HepG2 (cell line): ENCODE results near the gene ICAM2. TPM values are rescaled to one million over a fixed set of nuclear protein-coding genes. Genes with fewer than 3 reads are reported as not detected.

ENCODE experiments used
- ATAC-seq: fragments of 200-7000 bp; cut with Tn5 transposase; 3 replicates; pipeline ENCODE4 v1.9.1; 2020; ENCODE audit warnings: mild to moderate bottlenecking, moderate library complexity
- BruUV-seq: library from RNA; stranded (reverse); fragments of 400-500 nt; replicated peaks from 2 replicates; lab custom pipeline; 2021; lab: Mats Ljungman, UMichigan
- CTCF ChIA-PET: fragments of 300-600 bp; formaldehyde crosslinking; extraction: SDS; loops from one replicate; lab custom pipeline; 2021; ENCODE audit warnings: low total read pairs, inconsistent platforms, low intra/inter-chr PET ratio; lab: Yijun Ruan, JAX
- POLR2A ChIA-PET: fragments of 350-600 bp; sonication (Branson Sonifier 250); formaldehyde crosslinking; loops from one replicate; lab custom pipeline; 2020; ENCODE audit warnings: antibody characterized with exemption, inconsistent platforms; lab: Yijun Ruan, JAX
- DNase-seq: peaks from one replicate; pipeline ENCODE4 v3.0.0-alpha.2; 2015; ENCODE audit warnings: low spot score
- FAIRE-seq: peaks from 3 replicates; lab custom pipeline; 2011; peaks lifted over from hg19 to GRCh38; lab: Jason Lieb, UNC
- H2AFZ ChIP-seq: one replicate; pipeline ENCODE4 v1.6.1; 2011; ENCODE audit warnings: low read length, inconsistent platforms
- H3K27ac ChIP-seq: fragments of 300-600 bp; 3 replicates; pipeline ENCODE4 v1.8.0; 2011; ENCODE audit warnings: mixed run types, mild to moderate bottlenecking, mixed read lengths, low read length, inconsistent platforms; ENCODE audit not compliant: insufficient read depth; ENCODE audit errors: extremely low read length
- H3K27me3 ChIP-seq, 2 experiments: fragments of 200-600 bp in 1 of 2; 2 replicates in 1 of 2; 3 replicates in 1 of 2; pipeline versions ENCODE4 v1.6.0 to v1.8.0; 2011; ENCODE audit warnings: low read length in 2 of 2, mild to moderate bottlenecking in 2 of 2, moderate library complexity in 2 of 2, inconsistent platforms in 1 of 2; ENCODE audit not compliant: insufficient read depth in 2 of 2, control insufficient read depth in 1 of 2
- H3K36me3 ChIP-seq, 2 experiments: fragments of 200-600 bp in 1 of 2; replicated peaks in 1 of 2; 2 replicates in 1 of 2; 3 replicates in 1 of 2; pipeline versions ENCODE4 v1.5.1 to v1.8.0; 2011; ENCODE audit warnings: low read length in 2 of 2, inconsistent platforms in 1 of 2; ENCODE audit not compliant: insufficient read depth in 2 of 2, control insufficient read depth in 1 of 2
- H3K4me1 ChIP-seq: 2 replicates; pipeline ENCODE4 v1.5.1; 2012; ENCODE audit warnings: low read length, inconsistent platforms; ENCODE audit not compliant: insufficient read depth
- H3K4me2 ChIP-seq: 2 replicates; pipeline ENCODE4 v1.6.0; 2011; ENCODE audit warnings: low read depth, low read length, inconsistent platforms
- H3K4me3 ChIP-seq, 3 experiments: fragments of 200-600 bp in 1 of 3; sonication (generic), shearing (Covaris generic) in 1 of 3; replicated peaks in 1 of 3; 2 replicates each; pipeline ENCODE4 v1.5.1; 2011 to 2016; ENCODE audit warnings: low read length in 3 of 3, inconsistent platforms in 2 of 3, low read depth in 2 of 3, mild to moderate bottlenecking in 2 of 3, control low read depth in 1 of 3, mixed read lengths in 1 of 3; ENCODE audit not compliant: insufficient read depth in 1 of 3
- H3K79me2 ChIP-seq: one replicate; pipeline ENCODE4 v1.6.1; 2011; ENCODE audit warnings: low read length, inconsistent platforms; ENCODE audit not compliant: insufficient read depth
- H3K9ac ChIP-seq: 2 replicates; pipeline ENCODE4 v1.6.0; 2011; ENCODE audit warnings: mild to moderate bottlenecking, low read depth, low read length, inconsistent platforms; ENCODE audit not compliant: insufficient read depth
- H3K9me3 ChIP-seq: 2 replicates; pipeline ENCODE4 v1.5.1; 2012; ENCODE audit warnings: mild to moderate bottlenecking, low read length
- H4K20me1 ChIP-seq: 2 replicates; pipeline ENCODE4 v1.6.0; 2011; ENCODE audit warnings: inconsistent platforms, mild to moderate bottlenecking, low read length, moderate library complexity; ENCODE audit not compliant: insufficient read depth
- BHLHE40 ChIP-seq: IDR thresholded peaks from 2 replicates; pipeline ENCODE4 v1.6.1; 2011; ENCODE audit warnings: low read length, improper control_type of control experiment
- CEBPB ChIP-seq: IDR thresholded peaks from 2 replicates; pipeline ENCODE4 v1.6.1; 2011; ENCODE audit warnings: low read depth, low read length, improper control_type of control experiment, borderline replicate concordance
- KAT8 ChIP-seq: IDR thresholded peaks from 2 replicates; pipeline ENCODE4 v1.6.1; 2016; ENCODE audit warnings: missing genetic modification reagents, missing compliant biosample characterization
- MAZ ChIP-seq, 2 experiments: sonication (generic) in 1 of 2; formaldehyde crosslinking in 1 of 2; IDR thresholded peaks; 2 replicates each; pipeline versions ENCODE4 v1.5.0 to v1.6.1; 2012 to 2020; ENCODE audit warnings: low read depth in 2 of 2, mild to moderate bottlenecking in 2 of 2, borderline replicate concordance in 1 of 2, improper control_type of control experiment in 1 of 2, low read length in 1 of 2, missing genetic modification reagents in 1 of 2, moderate library complexity in 1 of 2
- MBD4 ChIP-seq: IDR thresholded peaks from 2 replicates; pipeline ENCODE4 v1.6.1; 2012; ENCODE audit warnings: low read length, inconsistent platforms, borderline replicate concordance
- THAP11 ChIP-seq: IDR thresholded peaks from 2 replicates; pipeline ENCODE4 v1.6.1; 2016; ENCODE audit warnings: missing biosample characterization, missing genetic modification reagents
- ZBTB33 ChIP-seq: sonication (generic); formaldehyde crosslinking; IDR thresholded peaks from 2 replicates; pipeline ENCODE4 v1.4.0; 2020; ENCODE audit warnings: missing genetic modification reagents
- ZNF225 ChIP-seq: sonication (generic); formaldehyde crosslinking; IDR thresholded peaks from 2 replicates; pipeline ENCODE4 v1.4.0; 2020; ENCODE audit warnings: mild to moderate bottlenecking, missing genetic modification reagents
- ZNF350 ChIP-seq: sonication (generic); formaldehyde crosslinking; IDR thresholded peaks from 2 replicates; pipeline ENCODE4 v1.4.0; 2020; ENCODE audit warnings: mild to moderate bottlenecking, low read depth, missing genetic modification reagents, borderline replicate concordance
- ZNF543 ChIP-seq: sonication (generic); formaldehyde crosslinking; IDR thresholded peaks from 2 replicates; pipeline ENCODE4 v1.4.0; 2020; ENCODE audit warnings: mild to moderate bottlenecking, missing genetic modification reagents
- whole genome bisulfite sequencing: methylation state at CpG from one replicate; pipeline ENCODE4 v1.1.6; 2017; ENCODE audit warnings: low lambda C conversion rate; 5-methylcytosine and 5-hydroxymethylcytosine counted together
- in situ Hi-C: cut with HindIII; loops from 2 replicates; pipeline ENCODE4 v1.10.0; 2017; ENCODE audit warnings: low pct_unique_long_range_greater_than_20kb; ENCODE audit not compliant: extremely low pct_ligation_motif_present
- intact Hi-C: fragments of 100-400 bp; cut with micrococcal nuclease; formaldehyde crosslinking; loops from one replicate; pipeline ENCODE4 v1.10.0; 2022; ENCODE audit not compliant: unreplicated experiment
- polyA plus RNA-seq, 8 experiments: library from polyadenylated mRNA; depleted of rRNA in 3 of 8; stranded (reverse) in 7 of 8; unstranded in 1 of 8; fragments of >200 nt; fragmentation: Illumina TruSeq in 4 of 8; extraction: Trizol in 4 of 8; gene quantifications; 2 replicates each; pipeline versions ENCODE4 v1.2.1 to v1.2.3, GENCODE V29; 2011 to 2016; ENCODE audit warnings: low read depth in 4 of 8, missing spikeins in 1 of 8, mixed read lengths in 1 of 8; ENCODE audit not compliant: insufficient read depth in 1 of 8
- total RNA-seq, 5 experiments: library from RNA; depleted of rRNA; stranded (reverse); fragments of >200 nt; fragmentation: Illumina TruSeq; extraction: Trizol; gene quantifications; 2 replicates each; pipeline ENCODE4 v1.2.3, GENCODE V29; 2016; ENCODE audit warnings: low read depth in 1 of 5

ICAM2 gene
- total and polyA plus RNA-seq, 2 of the 13 experiments (the other 11 are each of a cell fraction or from before 2014, with no cell fraction given): 10.9 to 20.8 TPM

- H3K36me3 ChIP-seq: no peaks in the 10 kb centered on the region
- ChIA-PET POLR2A (interaction anchor here (0.7 to 1.6 kb wide), 6 partner anchors 11 to 411 kb away, joined by 3 to 9 read pairs (median 4); partner anchors contain the start of gene DCAF7), CTCF (no interaction called here)
- FAIRE-seq (no peak), ATAC-seq (peak; percentile 65), DNase-seq (peak; percentile 68)
- peaks cover 6 to 28% of the 10 kb centered on the region in 2 experiments; a peak in 2 of 5 replicates for H3K27me3 ChIP-seq
- H2AFZ ChIP-seq: no peak overlapping the region
- no peaks in the 10 kb centered on the region for H3K79me2 ChIP-seq
- H3K9me3 ChIP-seq: no peaks in the 10 kb centered on the region
- peaks cover 24% of the 10 kb centered on the region for H3K4me1 ChIP-seq
- in situ Hi-C loops (no loop called here), intact Hi-C loops (no loop called here)
- peak overlapping the region; percentile 52 for H3K4me2 ChIP-seq
- no peaks in the 10 kb centered on the region; the same call in 1 of the 2 replicates for H4K20me1 ChIP-seq
- 0 out of 2 replicates have a peak, but pooled peaks have one; percentile 9 for TF ChIP-seq KAT8
- TF ChIP-seq ZNF225 (CRISPR knock-in tag): peak; percentile 1; the same call in 1 of the 2 replicates
- TF ChIP-seq MAZ (IDR thresholded peaks at IDR 0.05; ENCODE audit: borderline replicate concordance, low read depth, low read length): no peak
- TF ChIP-seq MAZ (CRISPR knock-in tag; IDR thresholded peaks at IDR 0.05; ENCODE audit: low read depth): 0 out of 2 replicates have a peak, but pooled peaks have one; percentile 17
- peak; percentile 82 for TF ChIP-seq CEBPB
- 0 out of 2 replicates have a peak, but pooled peaks have one; percentile 21 for TF ChIP-seq ZNF350 (CRISPR knock-in tag)
- TF ChIP-seq ZBTB33 (CRISPR knock-in tag): peak; percentile 61; the same call in 1 of the 2 replicates
- TF ChIP-seq MBD4: no peak
- TF ChIP-seq ZNF543 (CRISPR knock-in tag): no peak
- TF ChIP-seq BHLHE40: no peak
- TF ChIP-seq THAP11 (CRISPR knock-in tag): 0 out of 2 replicates have a peak, but pooled peaks have one; percentile 1
- WGBS: 47% methylated on average over 36 of the region's 37 CpGs
- no TSS peak for BruUV-seq
- peak overlapping the region; percentile 2 for H3K27ac ChIP-seq
- peak overlapping the region in 1 of 3 experiments; percentile 29; a peak in 1 of 6 replicates for H3K4me3 ChIP-seq
- H3K9ac ChIP-seq: no peak overlapping the region
Observed at GRCh38 chr17:63961355-63962212, 58.8 kb downstream of the ICAM2 start.
